22Rv1 (cell line): ENCODE measurements around the gene SLC6A11.
A peak's percentile ranks its signal among the peaks of the same experiment; 100 is the strongest.

ENCODE experiments used
- H3K27ac ChIP-seq: fragments of 450-650 bp; 2 replicates; pipeline ENCODE4 v1.5.1; 2017
- ZFX ChIP-seq: fragments of 450-650 bp; IDR thresholded peaks from 2 replicates; pipeline ENCODE4 v1.6.1; 2017; ENCODE audit warnings: antibody characterized with exemption, borderline replicate concordance
- TF ChIP-seq, protein P1 (sequence below): fragments of 450-650 bp; IDR thresholded peaks from 2 replicates; pipeline ENCODE4 v1.5.1; 2017; ENCODE audit warnings: mild to moderate bottlenecking

The SLC6A11 gene

DNA sequence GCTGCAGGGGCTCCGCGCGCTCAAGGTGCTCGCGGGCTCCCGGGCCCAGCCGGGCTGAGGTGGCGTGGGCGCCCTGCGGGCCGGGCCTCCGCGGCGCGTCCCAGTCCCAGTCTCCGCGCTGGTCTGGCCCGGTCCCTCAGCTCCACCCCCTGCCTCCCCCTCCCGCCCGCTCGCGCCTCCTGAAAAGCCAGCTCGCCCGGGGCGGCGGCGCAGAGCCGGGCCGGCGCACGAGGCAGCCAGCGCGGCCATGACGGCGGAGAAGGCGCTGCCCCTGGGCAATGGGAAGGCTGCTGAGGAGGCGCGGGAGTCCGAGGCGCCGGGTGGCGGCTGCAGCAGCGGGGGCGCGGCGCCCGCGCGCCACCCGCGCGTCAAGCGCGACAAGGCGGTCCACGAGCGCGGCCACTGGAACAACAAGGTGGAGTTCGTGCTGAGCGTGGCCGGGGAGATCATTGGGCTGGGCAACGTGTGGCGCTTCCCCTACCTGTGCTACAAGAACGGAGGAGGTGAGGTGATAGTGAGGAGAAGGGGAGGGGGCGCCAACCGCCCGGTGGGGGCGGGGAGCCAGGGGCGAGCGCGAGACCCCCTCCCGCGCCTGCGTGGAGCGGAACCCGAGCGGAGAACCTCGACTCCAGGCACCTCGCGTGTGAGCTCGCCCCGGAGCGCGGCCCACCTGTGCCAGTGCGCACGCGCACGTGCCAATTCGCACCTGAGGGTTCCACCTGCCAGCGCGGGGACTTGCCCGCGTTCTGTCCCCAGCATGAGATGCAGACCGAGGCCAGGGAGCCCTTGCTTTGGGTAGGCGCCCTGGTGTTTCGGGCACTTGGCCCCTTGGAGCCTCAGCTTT is at the start of gene SLC6A11:
Gene SLC6A11 (plus strand): TSS at position 210 of the 844 bp plus-strand sequence. CDS start 38 bp downstream, at position 248.
- no peak within 1 kb of the TSS for H3K27ac ChIP-seq
- TF ChIP-seq, protein P1, sequence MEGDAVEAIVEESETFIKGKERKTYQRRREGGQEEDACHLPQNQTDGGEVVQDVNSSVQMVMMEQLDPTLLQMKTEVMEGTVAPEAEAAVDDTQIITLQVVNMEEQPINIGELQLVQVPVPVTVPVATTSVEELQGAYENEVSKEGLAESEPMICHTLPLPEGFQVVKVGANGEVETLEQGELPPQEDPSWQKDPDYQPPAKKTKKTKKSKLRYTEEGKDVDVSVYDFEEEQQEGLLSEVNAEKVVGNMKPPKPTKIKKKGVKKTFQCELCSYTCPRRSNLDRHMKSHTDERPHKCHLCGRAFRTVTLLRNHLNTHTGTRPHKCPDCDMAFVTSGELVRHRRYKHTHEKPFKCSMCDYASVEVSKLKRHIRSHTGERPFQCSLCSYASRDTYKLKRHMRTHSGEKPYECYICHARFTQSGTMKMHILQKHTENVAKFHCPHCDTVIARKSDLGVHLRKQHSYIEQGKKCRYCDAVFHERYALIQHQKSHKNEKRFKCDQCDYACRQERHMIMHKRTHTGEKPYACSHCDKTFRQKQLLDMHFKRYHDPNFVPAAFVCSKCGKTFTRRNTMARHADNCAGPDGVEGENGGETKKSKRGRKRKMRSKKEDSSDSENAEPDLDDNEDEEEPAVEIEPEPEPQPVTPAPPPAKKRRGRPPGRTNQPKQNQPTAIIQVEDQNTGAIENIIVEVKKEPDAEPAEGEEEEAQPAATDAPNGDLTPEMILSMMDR, result no peak
- TF ChIP-seq ZFX, result no peak

DNA sequence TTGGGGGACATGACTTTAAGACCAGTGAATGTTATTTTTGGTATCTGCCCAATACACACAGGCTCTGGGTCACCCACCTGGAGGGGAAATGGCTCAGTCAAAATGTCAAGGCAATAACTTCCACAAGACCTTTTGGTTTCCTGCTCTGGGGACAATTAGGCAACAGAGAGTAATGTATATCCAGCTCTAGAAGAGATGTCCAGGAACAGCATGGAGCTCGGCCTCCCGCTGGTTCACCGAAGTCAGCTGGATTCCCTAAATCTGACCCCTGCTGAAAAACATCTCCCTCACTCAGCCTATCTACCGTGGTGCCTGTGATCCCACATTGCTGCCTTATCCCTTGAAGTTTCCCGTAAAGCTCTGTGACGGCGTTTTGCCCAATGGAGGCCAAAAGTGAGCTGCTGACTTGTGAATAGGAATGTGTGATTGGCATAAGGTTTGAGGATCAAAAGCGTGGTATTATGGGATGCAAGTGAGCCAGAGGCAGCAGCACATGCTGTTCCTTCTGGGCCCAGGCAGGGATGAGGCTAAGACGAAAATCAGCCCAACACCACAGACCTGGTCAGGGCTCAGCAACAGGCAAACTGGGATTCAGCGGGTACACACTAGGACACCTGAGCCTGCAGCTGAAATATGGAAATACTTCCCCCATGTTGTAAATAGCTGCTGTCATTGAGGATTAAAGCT is 47.2 kb upstream of the SLC6A11 start:
- TF ChIP-seq, protein P1, result no peak
- TF ChIP-seq ZFX, result no peak
- H3K27ac ChIP-seq, result no peak overlapping the region

DNA sequence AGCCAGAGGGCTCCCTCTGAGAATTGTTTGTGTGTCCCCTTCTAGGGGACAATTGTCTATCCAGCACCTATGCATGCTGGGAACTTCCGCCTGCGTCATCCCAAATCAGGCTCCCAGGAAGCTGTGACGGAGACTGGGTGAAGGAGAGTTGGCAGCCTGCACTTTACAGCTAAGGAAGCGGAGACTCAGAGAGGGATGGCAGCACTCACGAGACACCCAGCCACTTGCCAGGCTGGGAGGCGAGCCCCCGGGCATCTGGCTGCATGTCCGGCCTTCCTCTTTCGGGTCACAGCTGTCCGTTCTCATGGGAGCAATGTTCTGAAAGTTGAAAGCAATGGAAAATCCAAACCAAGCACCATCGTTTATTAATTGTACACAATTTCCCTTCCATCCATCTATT is 45.5 kb upstream of the SLC6A11 start:
- no peak for TF ChIP-seq ZFX
- TF ChIP-seq, protein P1, result no peak
- H3K27ac ChIP-seq, result no peak overlapping the region

DNA sequence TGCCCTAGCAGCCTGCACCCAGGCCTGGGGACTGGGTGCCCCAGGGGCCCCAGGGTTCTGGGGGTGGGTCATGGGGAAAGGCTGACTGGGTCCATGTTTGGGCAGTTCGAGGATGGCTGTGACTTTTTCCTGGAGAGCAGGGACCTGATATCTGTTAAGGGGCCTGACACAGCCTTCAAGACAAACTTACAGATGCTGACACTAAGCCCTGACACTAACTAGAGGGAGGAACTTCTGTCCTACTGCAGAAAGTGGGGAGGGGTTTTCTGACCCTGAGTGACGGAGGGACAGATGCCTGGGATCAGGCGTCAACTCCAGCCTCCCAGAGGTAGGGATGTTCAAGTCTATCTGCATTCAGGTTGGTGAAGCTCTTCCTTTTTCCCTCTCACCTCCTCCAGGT is 45.0 kb upstream of the SLC6A11 start:
- H3K27ac ChIP-seq, result no peak overlapping the region

DNA sequence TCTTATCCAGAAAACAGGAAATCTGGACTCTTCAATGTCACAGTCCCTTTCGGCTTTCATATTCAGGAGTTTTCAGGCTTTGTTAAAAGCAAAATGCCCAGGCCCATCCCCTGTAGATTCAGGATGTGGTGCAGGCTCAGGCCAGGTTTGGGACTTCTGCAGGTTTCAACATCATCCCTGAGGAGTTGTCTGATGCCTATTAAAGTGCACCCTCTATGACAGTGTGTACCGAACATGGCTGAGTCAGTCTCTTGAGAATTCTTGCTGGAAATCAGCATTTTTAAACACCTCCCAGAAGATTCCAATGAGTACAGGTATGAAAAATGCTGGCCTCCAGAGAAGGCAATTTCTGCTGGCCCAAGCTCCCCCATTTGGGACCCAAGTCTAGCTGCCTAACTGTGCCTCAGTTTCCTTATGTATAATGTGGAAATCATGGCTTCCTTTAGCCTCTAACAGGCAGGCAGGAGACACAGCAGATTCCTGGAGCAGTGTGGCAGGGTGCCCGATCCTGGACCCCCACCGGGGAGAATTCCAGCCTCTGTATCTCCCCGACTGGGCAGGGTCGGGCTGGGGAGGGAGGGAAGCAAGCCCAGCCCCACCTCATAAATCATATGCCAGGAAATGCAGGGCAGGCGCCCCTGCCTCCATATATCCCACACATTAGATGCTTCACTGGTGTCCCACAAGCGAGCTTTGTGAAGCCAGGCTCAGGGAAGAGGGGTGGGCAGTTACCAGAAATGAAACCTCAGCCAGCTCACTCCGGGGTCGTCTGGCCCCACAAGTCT is 44.4 kb upstream of the SLC6A11 start:
- no peak overlapping the region for H3K27ac ChIP-seq
- TF ChIP-seq ZFX, result no peak
- TF ChIP-seq, protein P1, result no peak

More for the DNA sequence above, 45.0 kb upstream of the SLC6A11 start:
- TF ChIP-seq, protein P1, result no peak
- no peak for TF ChIP-seq ZFX

DNA sequence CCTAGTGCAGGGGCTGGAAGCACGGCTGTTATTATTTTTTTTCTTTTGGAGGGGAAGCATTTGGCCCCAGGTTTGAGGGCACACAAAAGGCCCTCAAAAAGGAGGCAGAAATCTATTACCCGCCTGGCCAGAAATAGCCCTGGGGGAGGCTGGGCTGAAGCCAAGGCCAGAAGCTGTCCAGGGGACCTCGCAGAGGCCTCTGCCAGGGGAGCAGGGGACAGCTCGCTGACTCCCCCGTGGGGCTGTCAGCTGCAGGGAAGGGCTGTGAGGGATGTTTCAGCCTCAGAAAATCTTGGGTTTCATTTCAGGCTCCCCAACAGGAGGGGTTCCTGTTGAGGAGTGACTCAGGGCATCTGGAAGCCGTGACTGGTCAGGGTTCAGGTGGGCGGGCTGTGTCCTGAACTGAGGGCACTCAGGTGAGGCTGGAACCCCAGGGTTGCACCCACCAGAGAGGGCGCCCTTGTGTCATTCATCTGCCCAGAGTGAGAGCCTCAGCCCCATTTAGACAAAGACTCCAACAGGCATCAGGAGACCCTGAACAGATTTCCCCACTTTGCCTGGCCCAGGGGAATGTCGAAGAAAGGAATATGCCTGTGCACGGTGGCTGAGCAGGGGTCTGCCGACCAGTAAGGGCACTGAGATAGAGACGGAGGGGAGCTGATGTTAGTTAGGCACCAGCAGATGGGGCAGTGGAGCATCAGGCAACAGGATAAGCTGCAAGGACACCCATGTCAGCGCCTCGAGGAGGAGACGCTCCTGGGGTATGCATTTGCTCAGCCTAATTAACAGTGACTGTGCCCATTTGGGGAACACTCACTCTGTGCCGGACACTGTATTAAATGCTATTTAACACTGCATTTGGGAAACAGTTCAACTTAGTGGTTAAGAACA is 43.5 kb upstream of the SLC6A11 start:
- TF ChIP-seq, protein P1, result peak; percentile 60
- TF ChIP-seq ZFX, result no peak
- no peak overlapping the region for H3K27ac ChIP-seq
